K562 (cell line): Measurements from ENCODE around the gene TOM1L1. TPM values are rescaled to one million over a fixed set of nuclear protein-coding genes. Genes with fewer than 3 reads are reported as not detected.

ENCODE experiments used
- ATF1 ChIP-seq, 2 experiments: fragments of 450-650 bp in 1 of 2; IDR thresholded peaks; 2 replicates each; pipeline ENCODE4 v1.6.1; 2016; ENCODE audit warnings: missing compliant biosample characterization in 1 of 2, missing genetic modification characterization in 1 of 2
- CLOCK ChIP-seq: fragments of 250-450 bp; sonication (Bioruptor Pico); IDR thresholded peaks from 2 replicates; pipeline ENCODE4 v1.4.0; 2020; ENCODE audit warnings: mild to moderate bottlenecking, moderate library complexity, borderline replicate concordance
- CTCF ChIP-seq, 3 experiments: IDR thresholded peaks in 2 of 3; conservative IDR thresholded peaks in 1 of 3; 2 replicates each; pipeline ENCODE4 v1.5.1; 2011 to 2012; ENCODE audit warnings: low read length in 3 of 3, mild to moderate bottlenecking in 3 of 3, control low read depth in 2 of 3, improper control_type of control experiment in 1 of 3, inconsistent platforms in 1 of 3, low read depth in 1 of 3, mixed read lengths in 1 of 3, moderate library complexity in 1 of 3; ENCODE audit not compliant: insufficient read depth in 2 of 3
- HEY1 ChIP-seq: fragments of 250-450 bp; sonication (Bioruptor Pico); IDR thresholded peaks from 2 replicates; pipeline ENCODE4 v1.5.0; 2020; ENCODE audit warnings: mild to moderate bottlenecking, moderate library complexity, borderline replicate concordance
- MEF2D ChIP-seq: conservative IDR thresholded peaks from 2 replicates; pipeline ENCODE4 v1.6.1; 2016; ENCODE audit warnings: low read depth, missing genetic modification characterization, missing compliant biosample characterization
- MEIS2 ChIP-seq: fragments of 450-650 bp; IDR thresholded peaks from 2 replicates; pipeline ENCODE4 v1.6.1; 2014; ENCODE audit warnings: mild to moderate bottlenecking; ENCODE audit not compliant: partially characterized antibody
- PRDM10 ChIP-seq: fragments of 450-650 bp; IDR thresholded peaks from 2 replicates; pipeline ENCODE4 v1.6.1; 2018; ENCODE audit not compliant: partially characterized antibody
- TBP ChIP-seq: optimal IDR thresholded peaks from 2 replicates; pipeline ENCODE3; 2011; ENCODE audit warnings: low read depth, low read length, improper control_type of control experiment
- THAP12 ChIP-seq: fragments of 250-450 bp; sonication (Bioruptor Pico); IDR thresholded peaks from 2 replicates; pipeline ENCODE4 v1.9.0; 2021; ENCODE audit warnings: mild to moderate bottlenecking, inconsistent platforms
- TRIM24 ChIP-seq, 2 experiments: fragments of 450-650 bp; IDR thresholded peaks; 2 replicates each; pipeline ENCODE4 v1.6.1; 2016
- ZNF583 ChIP-seq: fragments of 250-450 bp; sonication (Bioruptor Pico); IDR thresholded peaks from 2 replicates; pipeline ENCODE4 v1.4.0; 2020
- polyA plus RNA-seq, 8 experiments: library from polyadenylated mRNA; depleted of rRNA in 4 of 8; stranded (reverse) in 5 of 8; unstranded in 3 of 8; fragments of >200 nt; fragmentation: Nextera tagmentation in 2 of 8; fragmentation: Illumina TruSeq in 1 of 8; extraction: Ambion mirVana in 2 of 8; extraction: Trizol in 1 of 8; gene quantifications; 2 replicates each; pipeline versions ENCODE4 v1.2.1 to v1.2.3, GENCODE V29; 2011 to 2014; ENCODE audit warnings: inconsistent platforms in 1 of 8, missing spikeins in 1 of 8
- total RNA-seq, 7 experiments: library from RNA; depleted of rRNA in 6 of 7; stranded (reverse); fragments of >200 nt in 6 of 7; fragmentation: Illumina TruSeq in 2 of 7; extraction: Trizol in 2 of 7; gene quantifications; 2 replicates each; pipeline versions ENCODE4 v1.2.1 to v1.2.3, GENCODE V29; 2011 to 2021; ENCODE audit warnings: low replicate concordance in 1 of 7

TOM1L1 gene
- total and polyA plus RNA-seq, 9 of the 15 experiments (the other 6 are each of a cell fraction or from before 2014, with no cell fraction given), result 21.3 to 74.3 (median 31.0) TPM

GRCh38 chr17:54891176-54891821, 9.4 kb upstream of the TOM1L1 start (continued):
- TF ChIP-seq CTCF (IDR thresholded peaks at IDR 0.05 in 2 of 3, conservative IDR thresholded peaks at IDR 0.05 in 1 of 3; ENCODE audit: insufficient read depth in 2 of 3, low read depth in 1 of 3, low read length in 3 of 3) (peak; percentile 28 to 69 (median 53); a peak in 5 of 6 replicates), ZNF583 (CRISPR knock-in tag) (no peak), PRDM10 (no peak), MEIS2 (peak; percentile 74), TBP (no peak), HEY1 (no peak), MEF2D (no peak), THAP12 (CRISPR knock-in tag) (no peak), CLOCK (no peak), ATF1 (CRISPR knock-in tag; IDR thresholded peaks at IDR 0.05) (no peak), ATF1 (tag; IDR thresholded peaks at IDR 0.05) (no peak), TRIM24 (IDR thresholded peaks at IDR 0.05) (no peak)
